Hematopoietic multipotent progenitor cell treated with erythropoietin and hydrocortisone succinate and interleukin-3 and kit ligand, for 15 days (in vitro differentiated cells): ENCODE results near the gene TP53I11.

ENCODE experiments used
- DNase-seq: peaks from one replicate; pipeline ENCODE4 v3.0.0-alpha.2; 2015; ENCODE audit warnings: low spot score

TP53I11 gene, protein sequence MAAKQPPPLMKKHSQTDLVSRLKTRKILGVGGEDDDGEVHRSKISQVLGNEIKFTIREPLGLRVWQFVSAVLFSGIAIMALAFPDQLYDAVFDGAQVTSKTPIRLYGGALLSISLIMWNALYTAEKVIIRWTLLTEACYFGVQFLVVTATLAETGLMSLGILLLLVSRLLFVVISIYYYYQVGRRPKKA

GRCh38 chr11:44950625-44951476, at the start of gene TP53I11:
Gene TP53I11 (minus strand): TSS chr11:44950883. CDS start chr11:44938335, 12,548 bp downstream.
- DNase-seq = no peak

GRCh38 chr11:44999068-44999467, 48.4 kb upstream of the TP53I11 start:
- no peak for DNase-seq

DNA sequence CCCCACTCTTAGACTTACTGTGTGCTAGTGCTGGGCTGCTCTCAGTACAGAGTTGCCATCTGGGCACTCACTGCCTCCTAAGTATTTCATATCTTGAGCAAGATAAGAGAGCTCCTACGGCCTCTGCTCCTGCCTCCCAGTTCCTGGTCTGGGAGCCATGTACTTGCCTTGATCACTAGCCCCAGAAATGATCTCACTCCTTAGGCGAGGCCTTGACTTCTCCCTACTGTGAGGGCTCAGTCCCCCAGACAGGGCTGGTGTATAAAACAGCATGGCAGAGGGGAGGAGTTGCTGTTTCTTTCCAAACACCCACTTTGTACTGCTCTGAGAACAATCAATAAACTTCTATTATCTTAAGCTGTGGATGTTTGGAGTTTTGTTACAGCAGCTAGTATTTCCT, 47.4 kb upstream of the TP53I11 start:
- DNase-seq = no peak

DNA sequence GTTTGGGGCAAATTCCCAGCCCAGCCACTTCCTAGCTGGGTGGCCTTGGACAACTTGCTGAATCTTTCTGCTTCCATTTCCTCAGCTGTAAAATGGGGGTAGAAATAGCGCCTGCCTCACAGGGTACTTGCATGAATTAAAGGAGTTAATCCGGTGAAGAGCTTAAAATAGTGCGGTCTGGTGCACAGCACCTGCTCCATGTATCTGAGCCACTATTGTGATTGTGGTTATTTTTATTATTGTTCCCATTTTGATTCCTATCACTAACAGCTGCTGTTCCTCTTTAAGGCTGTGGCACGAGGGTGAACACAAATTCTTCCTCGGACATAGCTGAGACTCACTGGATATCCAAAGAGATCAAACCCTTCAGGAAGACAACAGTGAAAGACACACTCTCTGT, 46.9 kb upstream of the TP53I11 start:
- DNase-seq = no peak

DNA sequence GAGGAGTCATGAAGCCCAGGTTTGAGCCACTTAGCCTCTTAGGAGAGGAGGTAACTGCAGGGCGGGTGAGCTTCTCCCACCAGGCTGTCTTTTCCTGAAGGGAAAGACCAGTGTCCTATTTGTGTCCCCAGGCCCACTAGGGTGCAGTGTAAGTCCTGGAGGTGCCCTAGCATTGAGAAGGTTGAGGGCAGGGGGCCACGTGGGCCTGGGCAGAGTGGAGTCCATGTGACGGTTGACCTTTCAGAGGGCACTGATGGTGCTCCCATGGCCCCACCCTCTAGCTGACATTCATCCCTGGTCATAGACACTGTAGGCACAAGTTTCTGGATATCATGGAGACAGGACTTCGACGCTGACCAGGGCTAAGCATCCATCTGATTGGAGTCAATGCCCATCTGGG, 44.1 kb upstream of the TP53I11 start:
- no peak for DNase-seq

- DNase-seq = no peak
Observed at GRCh38 chr11:44993971-44994704, 43.5 kb upstream of the TP53I11 start.

GRCh38 chr11:44992774-44993173, 42.1 kb upstream of the TP53I11 start:
- DNase-seq = no peak

DNA sequence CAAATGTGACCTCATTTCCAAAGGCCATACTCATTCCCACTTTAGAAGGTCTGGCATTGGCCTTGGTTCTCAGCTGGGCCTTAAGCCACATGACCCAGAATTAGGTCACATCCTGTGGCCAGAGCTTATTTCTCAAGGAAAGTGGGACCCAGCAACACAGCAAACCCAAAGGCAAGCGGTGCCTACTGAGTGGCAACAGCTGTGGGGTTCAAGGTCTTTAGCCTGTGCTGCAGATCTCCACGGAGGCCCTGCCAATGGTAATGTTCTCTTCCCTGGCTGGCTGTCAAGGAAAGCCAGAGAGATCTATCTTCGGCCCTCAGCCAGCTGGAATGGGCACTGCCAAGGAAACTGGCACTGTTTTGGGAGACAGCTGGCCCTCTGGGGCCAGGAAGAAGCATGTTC, 41.5 kb upstream of the TP53I11 start:
- no peak for DNase-seq

DNA sequence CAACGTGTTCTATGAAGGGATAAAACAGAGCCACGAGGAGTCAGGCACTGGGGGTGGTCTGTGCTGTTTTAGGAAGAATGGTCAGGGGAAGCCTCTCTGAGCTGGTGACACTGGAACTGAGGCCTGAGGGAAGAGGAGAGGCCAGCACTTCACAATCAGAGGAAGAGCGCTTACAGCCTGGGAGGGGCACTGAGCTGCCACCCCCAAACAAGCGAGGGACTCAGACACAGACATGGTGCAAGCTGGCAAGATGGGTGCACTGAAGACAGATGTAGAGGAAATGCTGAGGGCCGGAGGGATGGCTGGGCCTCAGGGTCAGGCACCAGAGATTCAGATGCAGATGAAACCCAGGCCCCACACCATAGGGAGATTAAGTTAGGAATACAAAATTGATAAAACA, 40.0 kb upstream of the TP53I11 start:
- DNase-seq = no peak

- DNase-seq = no peak
Observed at GRCh38 chr11:44989831-44990566, 39.3 kb upstream of the TP53I11 start.

GRCh38 chr11:44988981-44989635, 38.4 kb upstream of the TP53I11 start:
- DNase-seq = no peak

- no peak for DNase-seq
Observed at GRCh38 chr11:44988111-44988510, 37.4 kb upstream of the TP53I11 start.

- DNase-seq = no peak
Observed at GRCh38 chr11:44987506-44987905, 36.8 kb upstream of the TP53I11 start.

DNA sequence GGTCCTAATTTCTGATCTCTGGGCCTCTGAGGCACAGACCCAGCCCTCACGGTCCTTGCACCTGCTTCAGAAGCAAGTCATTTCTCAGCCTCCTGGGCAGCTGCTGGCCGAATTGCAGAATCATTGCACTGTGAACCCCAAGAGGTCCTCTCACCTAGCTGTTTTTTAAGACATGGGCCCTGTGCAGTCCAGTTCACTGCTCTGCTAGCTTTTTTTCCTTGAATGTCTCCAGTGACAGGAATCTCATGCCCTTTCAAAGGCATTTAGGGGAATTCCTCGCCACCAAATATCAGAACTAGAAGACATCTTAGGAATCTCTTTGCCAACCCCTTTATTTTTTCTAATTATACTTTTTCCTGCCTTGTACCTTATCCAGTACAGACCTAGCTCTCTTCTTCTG, 35.6 kb upstream of the TP53I11 start:
- no peak for DNase-seq

DNA sequence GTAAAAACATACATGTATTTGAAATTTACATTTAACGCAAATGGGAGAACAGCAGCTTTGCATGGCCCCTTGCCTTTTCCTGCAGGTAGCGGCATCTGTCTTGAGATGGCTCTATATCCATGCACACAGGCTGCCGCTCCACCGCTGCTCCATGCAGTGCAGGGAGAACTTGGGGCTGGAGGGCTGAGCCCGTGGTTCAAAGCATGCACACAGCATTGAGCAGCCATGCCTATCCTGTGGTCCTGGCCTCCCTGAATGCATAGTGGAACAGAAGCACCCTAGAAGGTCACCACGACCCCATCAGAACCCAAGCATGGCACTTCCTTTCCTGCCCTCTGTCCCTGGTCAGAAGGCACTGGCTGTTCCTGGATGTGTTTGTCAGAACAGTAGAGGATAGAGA, 35.0 kb upstream of the TP53I11 start:
- DNase-seq = no peak

GRCh38 chr11:44983786-44984185, 33.1 kb upstream of the TP53I11 start:
- DNase-seq = no peak

- DNase-seq = no peak
Observed at GRCh38 chr11:44982496-44983062, 31.9 kb upstream of the TP53I11 start.

DNA sequence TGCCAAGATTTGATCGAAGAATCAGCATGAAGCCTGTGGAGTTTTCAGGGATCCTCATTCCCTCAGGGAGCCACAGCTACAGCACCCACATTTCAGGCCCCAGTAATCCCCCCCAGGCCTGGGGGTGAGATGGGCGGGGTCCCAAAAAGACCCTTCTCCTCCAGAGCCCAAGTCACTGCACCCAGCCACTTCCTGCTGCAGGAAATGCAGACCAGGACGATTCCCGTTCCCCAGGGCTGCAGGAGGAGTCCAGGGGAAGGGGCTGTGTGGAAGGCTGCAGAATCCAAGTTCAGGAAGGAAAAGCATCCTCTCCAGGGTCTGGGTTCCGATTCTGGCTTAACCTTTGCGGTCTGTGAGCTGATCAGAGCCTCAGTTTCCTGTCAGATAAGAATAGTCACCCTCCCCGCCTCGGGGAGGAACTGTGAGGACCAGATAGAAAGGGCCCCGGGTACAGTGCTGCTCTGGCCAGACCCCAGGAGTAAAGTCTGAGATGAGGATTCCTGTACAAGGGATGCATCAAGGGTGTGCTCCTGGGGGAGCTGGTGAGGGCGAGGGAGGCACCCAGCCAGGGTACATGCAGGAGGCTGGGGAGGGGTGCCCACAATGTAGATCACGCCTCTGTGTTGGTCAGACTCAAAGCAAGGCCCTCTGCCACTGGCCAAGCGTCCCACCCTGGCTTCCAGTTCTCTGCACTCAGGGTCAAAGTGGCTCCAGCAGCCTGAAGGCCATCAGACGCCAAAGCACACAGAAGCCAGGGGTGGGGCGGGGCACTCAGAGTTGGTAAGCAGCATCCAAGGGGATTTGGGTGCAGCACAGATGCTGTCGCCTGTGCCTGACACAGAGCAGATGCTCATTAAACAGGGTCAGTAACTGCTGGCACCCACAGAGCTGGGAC, 30.1 kb upstream of the TP53I11 start:
- no peak for DNase-seq

DNA sequence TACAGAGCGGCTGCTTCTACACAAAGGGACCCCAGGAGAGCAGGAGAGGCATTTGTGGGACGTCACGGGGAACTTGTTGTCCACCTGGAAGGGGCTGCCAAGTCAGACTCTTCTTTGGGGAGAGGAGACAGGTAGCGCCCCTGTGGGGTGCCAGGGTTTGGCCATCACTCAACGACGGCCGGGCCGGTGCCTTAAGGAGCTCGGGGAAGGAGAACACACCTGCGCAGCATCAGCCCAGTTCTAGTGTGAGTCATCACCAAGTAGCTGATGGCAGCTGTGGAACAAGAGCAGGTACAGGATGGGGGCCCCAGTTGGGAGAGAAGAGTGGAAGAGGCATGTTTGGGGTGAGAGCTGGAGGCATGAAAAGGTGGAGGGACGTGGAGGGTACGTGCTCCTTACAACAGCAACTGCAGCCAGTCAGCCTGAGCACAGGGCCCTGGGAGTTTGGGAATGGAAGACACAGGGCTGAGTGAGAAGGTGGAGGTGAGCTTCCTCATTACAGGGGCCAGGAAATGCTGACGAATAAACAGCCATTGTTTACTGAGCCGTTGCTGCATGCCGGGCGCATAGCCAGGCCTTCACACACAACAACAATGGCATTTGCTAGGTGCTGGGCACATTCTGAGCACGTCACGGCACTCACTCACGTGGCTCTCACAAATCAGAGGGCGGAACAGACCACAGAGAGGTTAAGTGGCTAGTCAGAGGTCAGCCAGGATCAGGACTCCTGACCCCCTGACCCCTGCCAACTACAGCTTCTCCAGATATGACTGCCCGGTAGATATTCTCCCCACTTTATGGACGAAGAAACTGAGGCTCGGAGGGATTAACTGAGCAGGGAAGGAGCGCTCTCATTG, 29.1 kb upstream of the TP53I11 start:
- DNase-seq = no peak
